Limb (tissue), 2 donors: ENCODE data around the gene IRF9.

Experiments used
- DNase-seq, 2 donors: peaks; one replicate each; pipeline ENCODE4 v3.0.0-alpha.2; 2016; ENCODE audit errors: extremely low spot score in 2 of 2

IRF9 gene

DNA sequence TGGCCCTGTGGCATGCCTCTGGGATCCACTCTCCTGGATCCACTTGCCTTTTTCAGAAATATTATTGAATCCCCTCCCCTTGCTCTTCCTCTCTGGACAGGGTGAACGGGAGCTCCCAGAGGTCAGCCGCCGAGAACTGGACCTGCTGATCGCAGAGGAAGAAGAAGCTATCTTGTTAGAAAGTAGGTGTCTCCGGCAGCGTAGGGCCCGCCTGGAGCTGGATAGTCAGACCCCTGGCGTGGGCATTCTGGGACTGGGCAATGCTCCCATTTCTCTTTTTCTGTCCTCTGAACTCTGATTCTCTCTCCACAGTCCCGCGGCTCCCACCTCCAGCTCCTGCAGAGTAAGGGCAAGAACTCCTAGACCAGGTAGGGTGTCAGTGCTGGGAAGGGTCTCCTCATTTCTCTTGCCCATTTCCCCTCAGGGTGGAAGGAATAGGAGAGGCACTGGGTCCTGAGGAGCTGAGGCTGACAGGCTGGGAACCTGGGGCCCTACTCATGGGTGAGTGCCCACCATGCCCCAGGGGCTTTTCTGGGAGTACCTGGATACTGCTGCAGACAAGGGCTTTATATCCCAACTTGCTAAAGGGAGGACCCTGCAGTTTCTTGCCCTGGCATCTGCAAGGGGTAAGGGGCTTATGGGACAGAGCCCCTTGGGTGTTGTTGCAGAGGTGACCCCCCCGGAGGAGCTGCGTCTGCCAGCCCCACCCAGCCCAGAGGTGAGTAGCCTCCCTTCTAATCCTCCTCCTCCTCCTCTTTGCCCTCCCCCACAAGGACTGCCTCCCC is 16.2 kb downstream of the IRF9 start:
- DNase-seq: no peak

DNA sequence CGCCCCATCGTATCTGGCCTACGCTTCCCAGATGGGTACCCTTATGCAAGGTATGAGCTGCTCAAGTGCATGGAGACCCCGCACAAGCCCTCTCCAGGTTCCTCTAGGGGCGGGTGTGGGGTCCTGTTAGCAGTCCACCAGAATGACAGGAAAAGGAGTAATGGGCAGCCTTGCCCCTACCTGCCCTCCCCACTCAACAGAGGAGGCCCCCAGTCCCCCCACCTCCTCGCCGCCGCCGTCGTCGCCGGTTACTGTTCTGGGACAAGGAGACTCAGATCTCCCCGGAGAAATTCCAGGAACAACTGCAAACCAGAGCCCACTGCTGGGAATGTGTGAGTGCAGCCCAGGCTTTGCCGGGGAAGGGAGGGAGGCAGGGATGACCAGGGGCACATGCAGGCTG is 16.8 kb downstream of the IRF9 start:
- DNase-seq: no peak

DNA sequence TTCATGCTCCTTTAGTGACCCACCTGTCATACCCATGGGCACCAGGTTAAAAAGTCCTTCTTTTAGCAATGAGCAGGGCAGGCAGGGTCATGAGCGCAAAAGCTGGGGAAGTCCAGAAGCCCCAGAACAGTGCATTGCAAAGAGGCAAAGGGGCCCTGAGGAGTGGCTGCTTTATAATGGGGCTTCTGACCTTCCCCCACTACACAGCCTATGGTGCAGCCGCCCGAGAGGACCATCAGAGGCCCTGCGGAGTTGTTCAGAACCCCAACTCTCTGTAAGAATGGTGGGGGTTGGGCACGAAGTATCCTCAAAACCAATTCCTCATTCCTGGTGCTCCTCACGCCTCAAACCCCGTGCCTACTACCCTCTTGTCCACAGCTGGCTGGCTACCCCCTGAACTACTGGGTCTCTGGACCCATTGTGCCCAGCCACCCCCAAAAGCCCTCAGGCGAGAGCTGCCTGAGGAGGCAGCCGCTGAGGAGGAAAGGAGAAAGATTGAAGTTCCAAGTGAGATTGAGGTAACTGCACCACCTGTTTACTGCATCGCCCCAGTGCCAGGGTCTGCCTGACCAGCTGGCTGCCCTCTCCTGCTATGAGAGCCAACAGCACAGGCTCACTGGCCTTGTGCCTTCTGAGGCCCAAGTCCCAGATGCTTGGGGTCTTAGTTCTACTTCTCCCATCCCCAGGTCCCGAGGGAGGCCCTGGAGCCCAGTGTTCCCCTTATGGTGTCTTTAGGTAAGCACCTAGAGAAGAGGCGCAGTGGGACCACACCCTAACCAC is 17.5 kb downstream of the IRF9 start:
- DNase-seq: no peak

DNA sequence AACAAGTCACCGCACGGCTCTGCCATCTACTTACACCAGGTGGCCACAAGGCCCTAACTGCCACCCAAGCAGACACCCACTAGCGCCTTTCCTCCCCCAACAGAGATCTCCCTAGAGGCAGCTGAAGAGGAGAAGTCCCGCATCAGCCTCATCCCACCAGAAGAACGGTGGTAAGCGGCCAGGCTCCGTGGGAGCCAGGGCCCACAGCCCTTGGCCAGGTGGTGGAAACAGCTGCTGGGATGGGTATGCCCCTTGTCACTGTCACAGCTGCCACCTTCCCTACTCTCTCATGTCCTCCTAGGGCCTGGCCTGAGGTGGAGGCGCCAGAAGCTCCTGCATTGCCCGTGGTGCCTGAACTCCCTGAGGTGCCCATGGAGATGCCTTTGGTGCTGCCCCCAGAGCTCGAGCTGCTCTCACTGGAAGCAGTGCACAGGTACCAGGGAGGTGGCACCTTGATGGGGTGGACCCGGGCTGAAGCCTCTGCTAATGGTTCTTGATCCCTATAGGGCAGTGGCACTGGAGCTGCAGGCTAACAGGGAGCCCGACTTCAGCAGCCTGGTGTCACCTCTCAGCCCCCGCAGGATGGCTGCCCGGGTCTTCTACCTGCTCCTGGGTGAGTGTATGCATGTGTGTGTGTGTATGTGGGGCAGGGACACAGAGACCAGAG is 18.4 kb downstream of the IRF9 start:
- no peak for DNase-seq

DNA sequence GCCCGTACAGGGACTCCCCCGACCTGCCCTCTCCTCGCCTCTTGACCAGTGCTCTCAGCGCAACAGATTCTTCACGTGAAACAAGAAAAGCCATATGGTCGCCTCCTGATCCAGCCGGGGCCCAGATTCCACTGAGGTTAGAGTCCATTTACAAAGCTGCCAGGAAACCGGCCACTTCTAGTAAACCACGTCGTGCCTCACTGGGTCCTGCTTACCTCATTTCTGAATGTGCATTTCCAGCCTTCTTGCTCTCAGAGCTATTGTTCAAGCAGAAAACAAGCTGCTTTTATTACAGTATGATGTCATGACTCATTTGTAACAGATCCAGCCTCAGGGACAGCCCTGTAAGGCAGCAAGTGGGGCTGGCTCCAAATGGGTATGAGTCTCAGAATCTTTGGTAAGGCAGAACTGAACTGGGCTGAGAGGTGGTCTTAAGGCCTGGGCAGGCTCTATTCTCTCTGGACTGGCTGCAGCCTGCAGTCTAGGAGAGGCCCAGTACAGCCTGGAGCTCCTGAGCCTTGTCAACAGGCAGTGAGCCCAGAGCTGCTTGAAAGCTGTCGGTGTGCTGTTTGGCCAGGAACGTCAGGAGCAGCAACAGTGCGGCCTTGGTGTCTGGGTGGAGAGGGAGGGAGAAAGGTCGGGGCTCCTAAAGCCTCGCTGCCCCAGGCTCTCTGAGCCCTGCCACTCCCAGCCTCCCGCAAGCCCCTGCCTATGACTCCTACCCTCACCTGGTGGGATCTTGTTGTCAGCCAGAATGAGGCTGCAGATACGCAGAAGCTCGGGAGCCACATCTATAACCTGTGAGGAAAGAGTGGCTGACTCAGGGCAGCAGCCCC is 19.1 kb downstream of the IRF9 start:
- no peak for DNase-seq

DNA sequence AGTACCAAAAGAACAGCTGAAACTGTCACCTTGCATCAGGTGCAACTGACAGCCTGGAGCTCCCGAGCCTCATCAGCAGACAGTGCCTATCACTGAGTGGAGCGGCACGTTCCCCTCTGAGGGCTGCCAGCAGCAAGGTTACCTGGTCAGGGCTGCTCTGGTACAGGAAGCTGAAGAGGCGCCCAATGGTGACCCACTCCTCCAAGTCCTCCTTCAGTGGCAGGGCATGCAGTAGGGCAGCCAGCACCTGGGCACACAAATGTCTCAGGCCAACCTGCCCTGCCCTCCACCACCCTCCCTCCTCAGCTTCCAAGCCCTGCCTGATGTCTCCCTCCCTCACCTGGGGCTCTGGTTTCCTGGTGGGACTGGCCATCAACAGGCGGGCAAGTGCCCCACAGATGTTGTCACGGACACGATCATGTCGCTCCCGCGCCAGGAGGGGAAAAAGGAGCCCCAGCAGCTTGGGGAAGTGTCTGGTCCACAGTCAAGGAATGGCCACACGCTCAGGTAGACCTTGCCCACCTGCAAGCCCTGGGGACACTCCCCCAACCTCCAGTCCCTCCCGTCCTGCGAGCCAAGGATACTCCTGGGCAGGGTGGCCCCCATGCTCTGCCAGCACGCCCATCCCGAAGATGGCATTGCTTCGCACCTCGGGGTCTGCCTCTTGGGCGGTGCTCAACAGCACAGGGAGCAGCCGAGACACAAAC is 20.5 kb downstream of the IRF9 start:
- no peak for DNase-seq

DNA sequence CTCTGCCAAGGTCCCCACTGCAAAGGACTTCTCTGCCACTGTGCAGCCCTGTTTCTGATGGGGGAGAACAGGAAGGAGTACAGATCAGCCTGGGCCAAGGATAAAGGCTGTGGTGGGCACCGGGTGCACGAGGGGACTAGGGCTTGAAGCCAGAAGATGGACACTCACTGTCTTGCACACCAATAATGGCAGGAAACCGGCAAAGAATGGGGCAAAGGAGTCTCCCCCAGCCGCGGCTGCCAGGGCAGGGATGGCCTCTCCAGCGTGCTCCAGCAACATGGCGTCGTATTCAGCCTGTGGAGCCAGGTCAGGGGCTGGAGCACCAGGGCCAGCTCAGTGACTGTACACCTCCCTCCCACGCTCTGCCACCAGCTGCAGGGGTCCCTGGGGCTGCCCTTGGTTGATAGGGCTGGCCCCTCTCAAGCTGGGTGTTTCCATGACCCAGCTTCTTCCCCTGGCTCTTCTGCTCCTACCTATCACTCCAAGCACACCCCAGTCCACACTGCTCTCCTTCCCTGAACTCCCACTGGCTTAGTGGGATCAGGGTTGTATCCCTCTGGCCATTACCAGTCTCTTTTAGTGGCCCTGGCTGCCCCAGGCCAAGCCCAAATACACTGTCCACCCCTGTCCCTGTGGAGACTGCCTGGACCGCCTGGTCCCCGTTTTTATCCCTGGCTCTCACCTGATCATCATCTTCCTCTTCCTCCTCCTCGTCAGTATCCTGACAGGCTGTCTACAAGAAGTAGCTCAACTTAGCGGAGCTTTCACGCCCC is 21.2 kb downstream of the IRF9 start:
- DNase-seq: no peak

DNA sequence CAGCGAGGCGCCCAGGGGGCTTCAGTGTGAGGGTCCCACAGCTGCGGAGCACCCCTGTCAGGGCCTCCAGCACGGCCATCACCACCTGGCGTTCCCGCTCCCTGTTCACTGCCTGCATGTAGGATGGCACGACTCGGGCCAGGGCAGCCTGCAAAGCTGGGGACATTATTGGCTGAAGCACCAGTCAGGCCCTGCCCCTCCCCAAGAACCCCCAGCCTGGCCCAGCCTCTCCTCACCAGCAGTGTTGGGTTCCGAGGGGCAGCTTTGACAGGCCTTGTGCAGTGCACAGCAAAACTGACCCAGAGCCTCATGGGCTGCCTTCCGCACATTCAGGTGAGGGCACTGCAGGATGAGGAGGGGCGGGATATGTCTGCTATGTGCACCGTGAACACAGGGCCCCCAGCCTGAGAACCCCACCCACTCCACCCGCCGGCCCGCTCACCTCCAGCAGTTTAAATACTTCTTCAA is 22.0 kb downstream of the IRF9 start:
- DNase-seq: no peak

DNA sequence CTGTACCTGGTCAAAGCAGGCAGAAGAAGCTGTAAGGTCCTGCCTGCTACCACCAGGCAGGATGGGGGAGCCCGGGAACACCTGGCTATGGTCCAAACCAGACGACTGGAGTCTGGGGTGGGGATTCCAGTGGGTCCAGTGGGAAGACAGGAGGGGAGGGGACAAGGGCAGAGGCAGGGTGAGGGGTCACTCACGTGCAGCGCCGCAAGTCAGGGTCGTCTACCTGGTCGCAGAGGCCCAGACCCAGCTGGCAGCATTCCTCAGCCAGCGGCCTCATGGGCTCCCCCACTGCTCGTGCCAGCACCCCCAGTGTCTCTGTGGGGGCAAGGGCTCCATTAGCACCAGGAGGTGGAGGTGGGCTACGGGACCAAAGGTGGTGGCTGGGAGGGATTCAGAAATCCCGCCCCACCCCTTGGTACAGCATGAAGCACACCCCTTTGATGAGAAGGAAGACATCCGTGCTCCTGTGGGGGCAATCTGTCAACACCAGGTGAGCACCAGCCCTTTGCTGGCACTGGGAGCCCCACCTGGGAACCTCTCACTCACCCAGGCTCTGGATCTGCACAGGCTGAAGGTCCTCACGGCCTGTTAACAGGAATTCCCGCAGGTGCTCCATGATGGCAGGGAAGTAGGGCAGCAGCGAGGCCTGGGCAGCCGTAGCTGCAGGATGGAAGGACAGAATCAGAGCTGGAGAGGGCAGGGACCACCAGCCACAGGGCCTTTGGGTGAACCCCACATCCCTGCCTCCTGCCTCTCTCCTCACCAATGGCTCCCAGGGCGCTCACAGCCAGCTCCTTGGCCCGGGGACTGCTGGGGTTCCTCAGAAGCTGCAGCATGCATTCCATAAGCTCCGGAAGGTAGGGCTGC is 23.3 kb downstream of the IRF9 start:
- DNase-seq: no peak

DNA sequence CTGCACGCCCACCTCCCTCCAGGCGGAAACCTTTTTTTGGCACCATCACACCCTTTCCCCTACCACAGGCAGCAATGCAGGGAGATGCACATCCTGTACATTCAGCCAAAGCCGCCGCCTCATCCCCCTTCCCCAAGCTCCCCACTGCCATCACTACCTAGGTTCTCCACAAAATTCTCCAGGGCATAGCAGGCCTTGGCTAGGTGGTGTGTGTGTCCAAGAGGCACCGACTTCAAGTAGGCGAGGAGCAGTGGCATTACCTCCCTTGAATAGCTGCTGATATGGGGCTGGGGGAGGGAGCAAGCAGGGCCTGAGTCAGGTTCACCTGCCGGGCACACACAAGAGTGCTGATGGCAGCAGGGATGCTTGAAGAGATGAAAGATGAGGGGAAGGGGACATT is 24.0 kb downstream of the IRF9 start:
- no peak for DNase-seq

DNA sequence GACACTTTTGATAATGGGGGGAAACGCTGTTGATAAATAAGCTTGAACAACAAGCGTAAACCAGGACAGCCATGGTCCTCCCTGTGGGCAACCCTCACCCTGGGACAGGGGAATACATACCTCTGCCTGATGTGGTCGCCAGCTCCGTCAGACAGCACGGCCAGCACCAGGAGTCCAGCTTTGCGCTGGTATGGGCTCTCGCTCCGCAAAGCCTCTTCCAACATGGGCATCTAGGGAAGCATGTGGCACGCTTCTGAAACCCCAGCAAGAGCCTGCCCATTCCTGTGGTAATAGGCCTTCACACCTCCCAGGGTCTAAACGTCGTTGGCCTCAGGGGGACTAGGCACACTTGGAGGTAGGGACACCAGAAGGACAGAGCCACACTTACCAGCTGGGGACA is 24.7 kb downstream of the IRF9 start:
- DNase-seq: no peak

DNA sequence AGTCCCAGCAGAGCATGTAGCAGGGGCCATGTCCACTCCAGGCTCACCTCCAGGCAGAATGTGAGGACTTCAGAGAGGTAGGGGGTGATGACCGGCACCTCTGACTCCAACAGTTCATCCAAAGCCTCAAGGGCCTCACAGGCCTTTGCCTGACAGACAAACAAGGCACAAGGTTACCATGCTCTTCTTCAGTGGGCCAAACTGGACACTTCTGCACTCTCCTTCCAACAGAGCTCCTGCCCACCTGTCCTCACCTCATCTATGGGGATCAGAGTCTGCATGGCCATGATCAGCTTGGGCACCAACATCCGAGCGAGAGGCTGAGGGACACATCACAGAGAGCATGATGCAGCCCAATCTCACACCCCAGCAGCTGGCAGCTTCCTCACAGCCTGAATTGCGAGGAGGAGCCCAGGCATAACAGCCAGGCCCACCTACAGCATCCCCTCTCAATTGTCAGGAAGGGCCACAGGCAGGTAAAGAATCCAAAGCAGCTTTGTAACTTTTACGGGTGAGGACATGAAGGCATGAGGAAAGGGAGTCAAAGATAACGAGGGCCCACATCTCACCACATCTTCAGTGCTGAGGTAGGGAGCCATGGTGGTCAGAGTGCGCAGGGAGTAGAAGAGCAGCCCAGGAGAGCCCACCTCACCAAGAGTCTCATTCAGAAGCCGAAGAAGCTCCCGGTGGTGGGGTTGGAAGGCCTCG is 25.9 kb downstream of the IRF9 start:
- DNase-seq: no peak

DNA sequence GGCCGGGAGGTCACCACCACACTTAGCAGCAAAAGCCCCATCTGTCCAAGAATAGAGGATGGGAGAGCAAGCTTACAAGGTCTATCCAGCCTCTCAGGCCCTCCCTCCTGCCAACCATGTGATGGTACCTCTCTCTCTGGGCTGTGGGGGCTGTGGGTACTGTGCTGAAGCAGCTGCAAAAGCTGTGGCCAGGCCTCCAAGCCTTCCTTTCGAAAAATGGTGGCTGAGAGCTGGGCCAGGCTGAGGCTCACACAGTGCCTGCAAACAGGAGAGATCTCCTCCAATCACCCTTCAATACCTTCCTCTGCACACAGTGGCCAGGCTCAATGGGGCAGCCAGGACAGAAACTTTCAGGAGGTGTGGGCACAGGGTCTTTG is 26.5 kb downstream of the IRF9 start:
- DNase-seq: no peak

DNA sequence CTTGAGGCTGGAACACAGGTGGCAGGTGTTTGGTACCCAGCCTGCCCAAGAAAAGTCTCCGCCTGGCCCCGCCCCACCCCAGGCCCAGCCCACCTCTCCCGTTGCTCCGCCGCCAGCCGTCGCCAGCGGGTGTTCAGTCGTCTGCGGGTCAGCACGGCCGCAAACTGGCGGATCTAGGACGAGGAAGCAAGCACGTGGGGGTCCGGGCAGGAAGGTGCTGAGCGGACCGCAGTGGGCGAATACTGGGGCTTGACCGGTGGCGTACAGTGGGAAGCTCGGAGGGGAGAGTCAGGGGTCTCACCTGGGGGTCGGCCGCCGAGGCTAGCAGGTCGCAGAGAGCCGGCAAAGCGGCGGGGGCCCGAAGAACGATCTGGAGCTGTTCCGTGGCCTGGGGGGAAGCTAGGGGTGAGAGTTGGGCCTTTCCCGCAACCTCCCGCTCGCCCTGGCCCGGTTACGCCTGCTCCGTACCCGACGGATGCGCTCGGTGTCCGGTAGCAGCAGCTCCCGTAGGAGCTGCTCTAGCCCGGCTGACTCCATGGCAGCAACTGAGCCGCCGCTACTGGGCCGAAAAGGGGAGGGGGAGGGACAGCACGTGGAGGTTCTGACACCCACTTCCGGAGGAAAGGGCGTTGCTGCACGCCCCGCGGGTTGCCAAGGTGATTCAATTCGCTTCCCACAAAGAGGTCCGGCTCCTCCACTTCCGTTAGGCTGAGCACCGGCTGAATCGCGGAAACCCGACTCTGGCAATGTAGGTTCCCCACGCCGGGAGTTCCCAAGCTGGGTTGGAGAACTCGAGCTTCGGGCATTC is 27.4 kb downstream of the IRF9 start, which contains the start of gene IPO4:
TSS of gene IPO4 (minus strand) at position 566 of the 808 bp plus-strand sequence. CDS start at position 537, 29 bp downstream.
- DNase-seq: peak; percentile 95 to 98

DNA sequence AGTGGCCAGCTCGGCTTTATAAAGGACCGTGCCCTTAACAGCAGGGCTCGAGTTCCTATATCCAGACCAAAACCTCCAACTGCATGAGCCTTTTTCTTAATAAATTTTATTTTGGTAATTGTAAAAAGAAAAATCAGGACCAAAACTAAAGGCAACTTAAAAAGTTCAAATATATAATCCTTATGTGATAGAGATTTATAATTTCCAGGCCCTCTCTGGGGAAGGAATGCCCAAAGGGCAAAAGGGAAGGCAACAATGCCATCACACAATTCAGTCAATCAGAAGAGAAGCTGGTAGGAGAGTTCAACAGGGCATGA is 28.0 kb downstream of the IRF9 start:
- DNase-seq: no peak

DNA sequence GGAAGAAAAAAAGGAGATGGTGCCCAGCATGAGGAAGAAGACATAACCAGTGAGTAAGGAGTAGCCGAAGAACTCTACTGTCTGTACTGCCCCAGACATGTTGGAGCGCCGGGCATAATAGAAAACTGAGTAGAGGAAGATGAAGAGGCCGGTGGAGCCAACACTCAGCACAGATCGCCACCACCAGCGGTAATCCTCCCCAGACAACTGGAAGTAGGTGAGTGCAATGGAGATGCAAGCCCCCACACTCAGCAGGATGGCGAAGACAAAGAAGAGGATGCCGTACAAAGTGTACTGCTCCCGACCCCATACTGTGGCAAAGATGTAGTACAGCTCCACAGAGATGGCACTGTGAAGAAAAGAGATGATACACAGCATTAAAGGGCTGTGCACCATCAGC is 28.4 kb downstream of the IRF9 start:
- no peak for DNase-seq

DNA sequence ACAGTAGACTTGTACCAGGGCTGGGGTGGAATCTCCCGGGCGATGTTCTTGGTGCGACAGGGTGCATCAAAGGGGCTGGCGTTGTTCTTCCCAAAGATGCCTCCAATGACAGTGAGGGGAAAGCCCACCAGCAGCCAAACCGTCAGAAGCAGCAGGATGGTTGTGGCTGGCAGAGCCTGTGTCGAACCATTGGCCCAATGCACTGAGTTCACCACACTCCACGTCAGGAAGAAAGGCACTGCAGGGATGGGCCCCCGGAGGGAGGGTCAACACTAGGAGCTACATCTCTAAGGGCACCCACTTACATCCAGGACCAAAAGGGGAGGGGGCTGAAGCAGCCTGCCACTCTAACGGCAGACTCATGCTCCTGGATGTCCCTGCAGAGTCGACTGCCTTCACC is 29.4 kb downstream of the IRF9 start:
- no peak for DNase-seq

DNA sequence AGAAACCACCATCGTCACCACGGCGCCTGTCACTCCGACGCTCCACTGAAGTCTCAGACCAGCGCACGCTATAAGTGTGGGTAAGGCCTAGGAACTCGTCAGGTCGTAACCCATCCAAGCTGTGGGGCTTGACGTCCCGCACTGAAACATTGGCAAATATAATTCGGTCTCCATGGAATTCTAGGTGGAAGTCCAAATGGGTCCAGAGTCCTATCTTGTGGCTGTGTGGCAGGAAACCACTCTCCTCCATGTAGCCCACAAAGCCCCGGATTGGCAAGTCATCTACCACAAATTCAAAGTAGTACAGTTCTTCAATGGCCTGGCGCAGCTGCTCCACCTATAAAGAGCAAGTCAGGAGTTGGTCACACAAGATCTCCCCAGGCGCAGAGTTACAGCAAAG is 31.9 kb downstream of the IRF9 start:
- DNase-seq: no peak
